Stimulated activated CD4-positive, alpha-beta T cell treated with anti-CD3 and anti-CD28 coated beads, Interleukin-2, amount 100 ng/mL, for 48 hours (primary cell): Measurements from ENCODE around the gene RBP2.

Experiments
- DNase-seq, 2 donors: peaks; one replicate each; pipeline ENCODE4 v3.0.0-alpha.2; 2020

The RBP2 gene

DNA sequence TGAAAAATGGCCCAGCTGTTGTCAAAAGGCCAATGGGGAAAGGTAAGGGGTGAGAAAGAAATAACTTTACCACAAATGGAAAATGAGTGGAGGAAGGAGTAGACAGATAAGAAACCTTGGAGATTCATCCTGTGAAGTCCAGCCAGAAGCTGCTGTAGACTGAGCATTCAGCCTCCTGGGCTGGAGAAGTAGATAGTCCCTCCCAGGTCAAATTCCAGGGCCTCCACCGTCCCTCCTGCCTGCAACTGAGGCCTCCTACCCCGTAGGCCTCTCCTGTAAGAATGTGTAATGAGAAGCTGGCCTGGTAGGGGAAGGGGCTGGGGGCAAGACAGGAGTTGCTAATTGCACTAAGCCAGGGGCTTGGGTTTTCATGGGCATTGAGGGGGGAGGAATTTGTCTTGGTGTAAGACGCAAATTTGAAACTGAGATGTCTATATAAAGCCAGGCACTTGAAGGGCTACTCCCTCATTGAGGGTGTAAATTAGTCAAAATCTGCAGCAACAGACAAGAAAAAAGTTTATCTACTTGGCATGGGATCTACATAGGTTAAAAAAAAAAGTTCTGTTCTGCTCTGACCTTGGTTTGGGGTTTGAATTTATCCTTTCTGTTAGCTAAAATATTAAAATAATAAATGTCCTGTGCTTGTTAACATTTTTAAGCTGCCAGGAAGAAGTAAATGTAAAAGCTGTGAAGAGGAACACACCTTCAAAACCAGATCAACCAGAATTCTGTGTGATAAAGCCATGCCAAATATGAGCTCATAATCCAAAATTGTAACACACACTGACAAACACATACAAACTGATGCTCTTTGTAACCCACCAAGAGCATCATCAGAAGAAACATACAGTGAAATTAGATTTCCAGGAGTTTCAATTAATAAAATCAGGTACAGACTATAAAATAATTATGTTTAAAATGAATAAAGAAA is 1.7 kb upstream of the RBP2 start:
- DNase-seq, result no peak

- DNase-seq, result no peak
Measured at GRCh38 chr3:139473155-139473771, 3.1 kb downstream of the RBP2 start.

GRCh38 chr3:139472380-139473010 is 3.8 kb downstream of the RBP2 start:
- DNase-seq, result no peak

DNA sequence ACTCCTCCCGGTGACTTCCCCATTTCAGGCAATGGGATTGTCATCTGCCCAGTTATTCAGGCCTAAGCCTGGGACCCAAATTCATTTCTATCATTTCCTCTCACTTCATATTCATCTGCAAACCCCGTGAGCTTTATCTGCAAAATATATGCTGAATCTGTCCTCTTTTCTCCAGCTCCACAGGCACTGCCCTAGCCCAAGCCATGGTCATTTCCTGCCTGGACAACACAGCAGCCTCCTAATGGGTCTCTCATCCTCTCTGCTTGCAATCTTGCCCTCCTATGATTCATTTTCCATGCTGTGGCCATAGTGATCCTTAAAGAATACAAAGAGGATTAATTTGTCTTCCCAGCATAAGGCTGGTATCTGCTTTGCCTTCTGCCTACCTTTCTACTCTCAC is 6.1 kb downstream of the RBP2 start:
- DNase-seq, result no peak

GRCh38 chr3:139468399-139468798 is 7.9 kb downstream of the RBP2 start:
- DNase-seq, result no peak

GRCh38 chr3:139466360-139466759 is 10.0 kb downstream of the RBP2 start:
- DNase-seq, result no peak

DNA sequence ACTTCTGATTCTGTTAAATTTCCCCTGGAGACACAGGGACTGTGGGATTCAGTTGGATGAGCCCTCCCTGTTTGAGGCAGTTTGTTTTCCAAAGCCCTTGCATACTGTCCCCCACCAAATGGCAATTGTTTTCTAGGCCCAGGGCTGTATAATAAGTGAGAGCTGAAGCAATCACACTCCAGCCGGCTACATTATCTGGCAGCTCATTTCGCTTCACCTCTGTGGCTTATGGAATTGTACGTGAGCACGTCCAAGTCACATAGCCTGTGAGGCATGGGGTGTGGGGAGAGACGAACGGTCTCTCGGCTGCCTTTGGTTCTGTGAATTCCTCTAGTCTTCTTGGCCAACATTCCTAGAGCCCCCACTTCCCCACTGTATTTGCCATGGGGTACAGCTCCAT is 10.7 kb downstream of the RBP2 start:
- no peak for DNase-seq

GRCh38 chr3:139463466-139463865 is 12.8 kb downstream of the RBP2 start:
- DNase-seq, result no peak

- DNase-seq, result no peak
Measured at GRCh38 chr3:139460529-139460928, 15.8 kb downstream of the RBP2 start.

- no peak for DNase-seq
Measured at GRCh38 chr3:139460076-139460475, 16.2 kb downstream of the RBP2 start.

- no peak for DNase-seq
Measured at GRCh38 chr3:139458348-139458747, 18.0 kb downstream of the RBP2 start.

GRCh38 chr3:139457066-139457465 is 19.2 kb downstream of the RBP2 start:
- no peak for DNase-seq

GRCh38 chr3:139456386-139456785 is 19.9 kb downstream of the RBP2 start:
- DNase-seq, result no peak

DNA sequence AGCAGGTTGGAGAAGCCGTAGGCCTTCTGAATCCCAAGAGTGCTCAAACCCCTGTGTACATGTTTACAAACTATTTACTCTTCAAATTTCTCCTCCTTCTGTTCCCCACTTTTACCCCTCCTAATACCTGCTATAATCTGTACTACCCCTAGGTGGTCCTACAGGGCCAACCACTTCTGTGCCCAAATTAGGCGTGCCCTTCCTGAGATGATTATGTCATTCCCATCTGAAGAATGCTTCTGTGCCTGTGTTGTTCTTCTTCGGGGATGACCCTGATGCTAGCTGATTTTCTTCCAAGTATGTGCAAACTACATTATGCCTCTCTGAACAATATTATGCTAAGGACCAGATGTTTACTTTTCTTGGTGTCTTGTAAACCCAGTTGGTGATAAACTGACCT is 20.5 kb downstream of the RBP2 start:
- no peak for DNase-seq

- DNase-seq, result no peak
Measured at GRCh38 chr3:139455206-139455605, 21.1 kb downstream of the RBP2 start.

DNA sequence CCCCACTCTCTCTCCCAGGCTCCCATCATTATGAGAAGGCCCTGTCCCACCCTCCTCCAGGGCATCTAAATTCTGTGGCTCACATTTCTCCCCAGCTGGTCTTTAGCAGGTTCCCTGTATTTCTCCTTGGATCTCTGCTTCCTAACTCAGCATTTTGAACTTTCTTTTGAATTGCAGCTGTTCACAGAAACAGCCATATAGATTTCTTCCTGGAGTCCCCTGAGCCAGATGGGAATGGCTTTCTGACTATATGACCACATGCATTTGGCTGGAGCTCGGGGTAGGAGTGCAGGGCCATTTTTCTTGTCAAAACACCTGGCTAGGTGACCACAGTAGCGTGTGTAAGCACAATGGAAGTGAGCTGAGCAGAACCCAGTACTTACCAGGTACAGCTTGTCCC is 22.0 kb downstream of the RBP2 start:
- DNase-seq, result no peak

- DNase-seq, result no peak
Measured at GRCh38 chr3:139450159-139450558, 26.2 kb downstream of the RBP2 start.

GRCh38 chr3:139449566-139449965 is 26.8 kb downstream of the RBP2 start:
- DNase-seq, result no peak

DNA sequence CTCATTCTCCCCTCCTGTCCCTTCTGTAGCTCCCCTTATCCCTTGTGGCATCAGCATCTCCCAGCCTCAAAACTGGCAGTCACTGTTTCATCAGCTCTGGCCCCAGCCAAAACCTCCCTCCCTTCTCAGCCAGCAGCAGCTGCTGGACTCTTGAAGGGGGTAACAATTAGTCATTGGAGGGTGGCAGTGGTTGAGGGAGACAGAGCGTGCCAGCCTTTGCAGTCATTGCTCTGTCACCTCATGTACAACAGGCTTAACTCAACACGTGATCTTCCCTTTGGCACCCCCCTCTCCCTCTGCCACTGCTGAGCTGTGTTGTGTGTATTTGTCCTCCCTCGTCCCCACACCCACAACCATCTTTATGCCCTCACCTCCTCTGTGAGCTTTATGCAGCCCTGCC is 28.2 kb downstream of the RBP2 start:
- no peak for DNase-seq

DNA sequence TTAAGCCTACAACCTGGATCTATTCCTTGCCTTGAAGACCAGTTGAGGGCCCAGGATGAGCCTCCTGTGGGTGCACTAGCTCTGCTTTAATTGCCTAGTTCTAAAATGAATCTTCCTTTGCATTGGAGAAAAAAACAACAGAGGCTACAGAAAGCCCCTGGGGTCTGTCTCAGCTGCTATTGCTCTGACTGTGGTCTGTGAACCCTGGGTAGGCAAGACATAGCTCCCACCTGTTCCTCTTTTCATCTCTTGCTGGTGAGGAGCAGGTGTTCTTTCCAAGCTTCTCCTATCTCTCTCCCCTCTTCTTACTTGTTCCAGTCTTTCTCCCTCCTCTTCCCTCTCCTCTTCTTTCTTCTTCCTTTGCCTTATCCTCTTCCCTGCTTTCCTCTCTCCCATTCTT is 28.8 kb downstream of the RBP2 start:
- no peak for DNase-seq

DNA sequence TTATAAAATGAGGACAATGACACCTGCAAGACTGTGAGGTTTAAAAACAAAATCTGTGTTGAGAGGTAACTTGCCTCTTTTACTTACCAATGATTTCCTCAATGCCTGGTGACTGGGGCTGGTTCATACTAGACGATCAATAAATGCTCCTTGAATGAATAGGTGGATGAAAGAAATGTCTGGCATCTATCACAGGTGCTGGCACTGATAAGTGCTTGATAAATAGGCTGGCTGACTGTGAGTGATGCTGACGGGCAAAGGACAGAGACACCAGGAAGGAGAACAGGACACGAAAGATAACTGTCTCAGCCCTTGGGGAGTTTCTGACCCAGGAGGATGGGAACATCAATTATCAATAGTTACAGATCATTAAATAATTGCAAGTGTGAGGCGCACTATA is 31.9 kb downstream of the RBP2 start:
- no peak for DNase-seq

- DNase-seq, result no peak
Measured at GRCh38 chr3:139443186-139443585, 33.1 kb downstream of the RBP2 start.

- no peak for DNase-seq
Measured at GRCh38 chr3:139441656-139442055, 34.7 kb downstream of the RBP2 start.
